ENCODE measurements around the gene MYO9A.

MYO9A gene

DNA sequence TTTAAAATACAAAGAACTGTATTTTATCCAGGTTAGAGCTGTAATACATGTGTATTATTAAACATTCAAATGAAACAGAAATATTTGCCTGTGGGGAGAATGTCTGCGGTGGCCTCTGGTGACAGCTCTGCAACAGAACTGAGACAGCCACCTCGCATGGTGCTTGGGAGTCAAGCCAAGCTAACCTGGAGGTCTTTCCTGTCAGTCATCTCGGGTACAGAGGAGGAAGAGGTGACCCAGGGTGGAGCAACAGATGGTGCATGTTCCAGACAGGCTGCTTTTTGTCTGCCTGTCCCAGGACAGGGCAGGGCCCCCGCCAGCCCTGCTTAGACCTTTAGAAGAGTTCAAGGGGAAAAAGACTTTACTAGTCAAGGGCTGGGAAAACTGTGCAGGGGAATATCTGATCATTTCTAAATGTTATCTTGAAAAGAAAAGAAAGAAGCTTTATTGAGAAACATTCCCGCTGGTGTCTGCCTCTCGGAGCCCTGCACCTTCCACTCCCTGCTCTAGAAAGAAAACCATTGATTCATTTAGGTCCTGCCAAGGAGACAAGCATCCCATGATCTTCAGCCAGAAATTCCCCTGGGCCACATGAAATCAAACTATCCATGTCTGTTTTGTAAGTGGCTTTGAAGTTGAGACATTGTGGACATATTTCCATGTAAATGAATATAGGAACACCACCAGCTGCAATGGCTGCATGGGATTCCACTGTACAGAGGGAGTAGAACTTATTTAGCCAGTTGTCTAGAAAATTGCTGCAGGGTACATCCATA is 313.1 kb downstream of the MYO9A start:
- no peak for DNase-seq

- no peak for DNase-seq
Measured at GRCh38 chr15:71804226-71804625, 313.7 kb downstream of the MYO9A start.

GRCh38 chr15:71802770-71803169 is 315.2 kb downstream of the MYO9A start:
- no peak for DNase-seq

DNA sequence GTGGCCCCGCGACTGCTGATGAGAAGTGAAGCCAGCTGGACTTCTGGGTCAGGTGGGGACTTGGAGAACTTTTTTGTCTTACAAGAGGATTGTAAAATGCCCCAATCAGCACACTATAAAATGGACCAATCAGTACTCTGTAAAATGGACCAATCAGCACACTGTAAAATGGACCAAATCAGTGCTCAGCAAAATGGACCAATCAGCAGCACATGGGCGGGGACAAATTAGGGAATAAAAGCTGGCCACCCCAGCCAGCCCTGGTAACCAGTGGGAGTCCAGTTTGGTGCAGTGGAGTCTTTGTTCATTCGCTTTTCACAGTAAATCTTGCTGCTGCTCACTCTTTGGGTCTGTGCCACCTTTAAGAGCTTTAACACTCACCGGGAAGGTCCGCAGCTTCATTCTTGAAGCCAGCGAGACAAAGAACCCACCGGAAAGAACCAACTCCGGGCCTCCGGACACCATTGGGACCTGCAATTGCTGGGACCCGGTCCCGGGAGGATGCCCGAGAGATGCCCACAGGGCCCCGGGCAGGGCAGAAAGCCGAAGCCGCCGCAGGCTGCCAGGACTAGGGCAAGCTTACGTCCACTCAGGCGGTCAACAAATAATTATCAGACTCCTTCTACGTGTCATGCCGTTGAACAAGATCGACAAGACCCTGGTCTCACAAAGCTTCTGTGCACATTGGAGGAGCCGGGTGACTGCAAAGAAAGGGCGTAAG is 315.9 kb downstream of the MYO9A start:
- DNase-seq = no peak

- peak in 1 of 2 donors; percentile 11 for DNase-seq
Measured at GRCh38 chr15:71800835-71801745, 316.9 kb downstream of the MYO9A start.

GRCh38 chr15:71800190-71800589 is 317.8 kb downstream of the MYO9A start:
- no peak for DNase-seq

DNA sequence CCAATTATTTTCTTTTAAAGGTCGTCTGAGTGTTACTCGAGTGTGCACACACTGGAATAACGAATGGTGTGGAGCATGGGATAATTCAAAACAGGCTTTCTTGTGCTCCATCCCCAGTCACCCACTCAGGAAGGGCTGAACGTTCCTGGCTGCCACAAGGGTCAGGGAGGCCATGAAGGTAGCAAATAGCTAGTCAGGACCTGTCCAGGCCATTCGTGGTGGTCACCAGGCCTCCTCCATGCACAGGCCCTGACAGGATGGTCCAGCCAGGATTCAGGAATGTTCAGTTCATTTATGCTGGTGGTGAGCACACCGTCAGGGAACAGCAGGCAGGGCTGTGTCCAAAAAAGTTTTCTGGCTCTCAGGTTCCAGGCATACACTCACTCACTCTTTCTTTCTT is 319.3 kb downstream of the MYO9A start:
- no peak for DNase-seq

DNA sequence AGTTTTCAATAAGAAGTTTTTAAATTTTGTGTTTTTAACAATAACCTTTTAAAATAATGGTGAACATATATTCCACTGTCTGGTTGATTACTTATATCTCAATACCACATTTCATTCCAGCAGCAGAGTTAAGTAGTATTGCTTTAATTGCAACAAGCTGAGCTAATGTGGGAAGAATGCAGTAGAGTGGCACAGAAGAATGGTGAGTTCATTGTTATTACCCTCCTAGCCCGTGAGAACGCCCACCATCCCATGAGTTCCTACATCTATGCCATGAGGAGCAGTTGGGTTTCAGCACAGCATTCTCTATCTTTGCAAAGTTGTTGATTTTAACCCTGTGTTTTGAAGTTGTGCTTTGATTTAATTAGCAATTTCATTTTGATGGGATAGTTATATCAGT is 325.4 kb downstream of the MYO9A start:
- no peak for DNase-seq

DNA sequence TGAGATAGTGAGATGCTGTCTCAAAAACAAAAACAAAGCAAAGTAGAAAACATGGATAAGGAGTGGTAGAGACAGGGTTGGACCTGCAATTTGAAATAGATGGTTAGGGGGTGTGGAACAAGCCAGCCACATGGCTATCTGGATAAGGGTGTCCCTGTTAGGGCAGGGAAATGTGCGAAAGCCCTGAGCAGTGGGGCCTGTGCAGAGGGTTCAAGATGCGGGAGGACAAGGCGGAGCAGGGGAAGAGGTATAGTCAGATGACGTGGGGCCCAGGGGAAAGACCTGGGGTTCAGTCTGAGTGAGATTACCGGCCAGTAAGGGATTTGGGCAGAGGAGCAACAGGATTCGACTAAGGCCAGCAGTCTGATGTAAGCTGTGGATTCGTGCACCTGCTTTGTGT is 326.0 kb downstream of the MYO9A start:
- no peak for DNase-seq

DNA sequence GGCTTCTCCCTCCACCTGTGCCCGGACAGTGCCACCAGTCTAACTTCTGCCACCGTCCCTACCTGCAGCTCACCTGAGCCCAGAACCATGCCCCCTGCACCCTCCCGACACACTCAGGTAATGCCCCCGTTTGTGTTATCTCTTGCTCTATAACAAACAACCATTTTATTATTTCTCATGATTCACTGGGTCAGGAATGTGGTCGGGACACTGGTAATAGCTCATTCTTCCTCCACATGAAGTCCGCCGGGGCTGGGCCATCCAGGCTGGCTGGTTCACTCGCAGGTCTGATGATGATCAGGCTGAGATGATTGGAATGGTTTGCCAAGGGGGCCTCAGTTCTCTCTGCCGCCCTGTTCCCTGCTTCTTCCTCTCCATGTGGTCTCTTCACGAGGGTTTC is 327.9 kb downstream of the MYO9A start:
- DNase-seq = no peak

- DNase-seq = no peak
Measured at GRCh38 chr15:71789616-71790015, 328.3 kb downstream of the MYO9A start.

DNA sequence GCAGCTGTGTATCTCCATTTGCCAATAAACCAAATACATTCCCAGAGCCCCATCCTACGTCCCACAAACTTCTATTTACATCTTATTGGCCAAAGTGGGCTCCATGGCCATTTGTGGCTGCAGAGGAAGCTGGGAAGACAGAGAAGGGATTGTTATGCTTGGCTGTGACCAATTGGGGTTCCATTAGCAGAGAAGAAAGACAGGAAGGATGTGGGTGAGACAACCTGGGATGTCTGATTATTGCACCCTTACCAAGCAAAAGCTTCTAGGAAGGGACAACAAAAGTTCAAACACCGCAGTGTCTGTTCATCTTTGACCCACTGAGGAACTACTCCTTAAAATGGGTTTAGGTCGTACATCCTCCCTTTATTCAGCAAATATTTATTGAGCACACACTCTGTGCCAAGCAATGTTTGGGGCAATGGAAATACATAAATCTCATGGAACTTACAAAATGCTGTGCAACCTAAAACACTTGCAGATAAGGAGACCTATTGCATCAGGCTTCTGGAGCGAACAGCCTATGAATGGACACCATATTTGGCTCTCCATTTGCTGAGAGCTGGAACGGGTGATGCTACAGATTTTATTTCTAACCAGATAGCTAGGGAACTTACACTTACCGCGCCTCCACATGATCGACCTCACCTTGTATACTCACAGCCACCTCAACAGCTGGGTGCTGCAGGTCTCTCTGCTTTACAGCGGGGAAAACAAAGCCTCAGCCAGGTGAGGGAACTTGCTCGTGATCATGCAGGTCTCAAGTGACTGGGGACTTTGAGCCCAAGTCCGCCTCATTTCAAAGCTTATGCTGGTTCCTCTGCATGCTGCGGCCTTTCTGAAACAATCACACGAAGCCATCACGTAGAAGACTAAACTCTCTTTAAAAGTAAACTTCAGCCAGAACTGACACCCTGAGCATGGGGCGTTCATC is 329.0 kb downstream of the MYO9A start:
- DNase-seq = no peak

DNA sequence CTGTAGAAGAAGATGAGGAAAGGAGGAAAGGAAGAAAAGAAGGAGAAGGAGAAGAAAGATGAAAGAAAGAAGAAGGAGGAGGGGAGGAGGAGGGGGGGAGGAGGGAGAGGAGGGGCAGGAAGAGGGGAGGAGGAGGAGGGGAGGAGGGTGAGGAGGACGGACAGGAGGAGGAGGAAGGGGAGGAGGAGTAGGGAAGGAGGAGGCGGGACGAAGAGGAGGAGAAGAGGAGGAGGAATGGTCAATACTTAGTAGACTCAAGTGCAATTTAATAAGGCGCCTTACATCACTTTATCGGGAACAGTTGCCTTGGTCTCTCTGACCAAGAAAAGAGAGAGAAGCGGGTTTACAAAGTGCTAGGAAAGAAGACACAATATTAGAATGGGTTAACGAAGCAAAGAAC is 331.3 kb downstream of the MYO9A start:
- DNase-seq = no peak

GRCh38 chr15:71785996-71786395 is 332.0 kb downstream of the MYO9A start:
- no peak for DNase-seq

GRCh38 chr15:71784719-71785118 is 333.2 kb downstream of the MYO9A start:
- no peak for DNase-seq

DNA sequence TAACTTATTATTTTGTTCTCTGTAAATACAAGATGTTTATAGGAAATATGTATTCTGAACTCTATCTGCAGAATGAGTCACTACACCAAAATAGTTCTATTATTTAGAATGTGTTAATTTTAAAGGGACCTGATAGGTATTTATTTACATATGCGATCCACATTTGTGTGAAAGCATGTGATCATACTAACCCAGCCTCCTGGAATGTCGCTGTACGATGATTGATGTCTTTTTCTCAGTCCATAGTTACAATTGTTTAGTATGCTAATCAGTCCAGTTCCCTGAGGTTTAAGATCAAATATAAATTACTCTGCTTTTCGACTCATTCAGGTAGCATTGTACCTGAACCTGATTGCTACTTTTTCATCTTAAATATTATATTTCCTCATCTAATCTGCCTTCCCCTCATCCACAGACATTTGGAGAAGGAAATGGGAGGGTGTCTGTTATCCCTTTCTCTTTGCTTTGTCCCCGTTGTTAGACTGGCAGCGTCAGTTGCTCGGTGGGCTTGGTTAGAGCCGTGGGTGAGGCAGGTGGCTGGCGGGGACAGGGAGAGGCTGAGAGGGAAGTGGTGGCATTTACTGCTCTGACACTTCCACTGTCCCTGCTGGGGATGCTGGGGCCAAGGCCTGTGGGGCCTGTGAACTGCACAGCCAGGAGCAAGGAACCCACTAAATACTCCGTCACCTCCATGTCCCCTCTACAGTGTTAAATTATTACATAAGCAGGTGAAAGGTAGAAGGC is 335.4 kb downstream of the MYO9A start:
- no peak for DNase-seq

DNA sequence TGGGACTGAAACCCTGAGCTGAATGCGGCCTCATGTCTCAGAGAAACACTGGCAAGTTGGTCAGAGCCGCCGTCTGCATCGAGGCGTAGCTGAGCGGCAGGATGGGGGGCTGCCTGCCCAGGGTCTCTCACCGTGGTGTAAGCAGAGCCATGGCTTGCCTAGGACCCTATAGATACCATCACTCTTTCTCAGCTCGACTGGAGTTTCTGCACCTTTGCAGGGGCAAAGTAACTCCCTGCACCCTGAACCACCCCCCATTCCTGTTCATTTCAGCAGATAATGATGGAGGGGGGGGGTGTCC is 336.0 kb downstream of the MYO9A start:
- no peak for DNase-seq

GRCh38 chr15:71781179-71781964 is 336.6 kb downstream of the MYO9A start:
- no peak for DNase-seq

GRCh38 chr15:71780115-71780976 is 337.6 kb downstream of the MYO9A start:
- DNase-seq = peak; percentile 24 to 35
